HEK293 (cell line): ENCODE results near the gene MSI2.

Experiments used
- CTCF ChIP-seq: fragments of 450-650 bp; formaldehyde crosslinking; IDR thresholded peaks from 2 replicates; pipeline ENCODE4 v1.5.1; 2016; ENCODE audit warnings: missing biosample characterization, missing genetic modification characterization
- EGR2 ChIP-seq: fragments of 450-650 bp; formaldehyde crosslinking; IDR thresholded peaks from 2 replicates; pipeline ENCODE4 v1.5.1; 2016; ENCODE audit warnings: low read depth, missing biosample characterization, missing genetic modification characterization
- HIC1 ChIP-seq: fragments of 450-650 bp; formaldehyde crosslinking; IDR thresholded peaks from 2 replicates; pipeline ENCODE4 v1.5.1; 2016; ENCODE audit warnings: missing biosample characterization, missing genetic modification characterization
- INSM2 ChIP-seq: fragments of 450-650 bp; formaldehyde crosslinking; IDR thresholded peaks from 2 replicates; pipeline ENCODE4 v1.5.1; 2016; ENCODE audit warnings: missing biosample characterization, missing genetic modification characterization
- KLF17 ChIP-seq: fragments of 450-650 bp; formaldehyde crosslinking; IDR thresholded peaks from 2 replicates; pipeline ENCODE4 v1.5.1; 2016; ENCODE audit warnings: missing biosample characterization, missing genetic modification characterization
- OSR2 ChIP-seq: fragments of 450-650 bp; formaldehyde crosslinking; IDR thresholded peaks from 2 replicates; pipeline ENCODE4 v1.5.1; 2016; ENCODE audit warnings: missing biosample characterization, missing genetic modification characterization
- PBX3 ChIP-seq: sonication (generic); formaldehyde crosslinking; IDR thresholded peaks from 2 replicates; pipeline ENCODE4 v1.8.1; 2022; ENCODE audit warnings: mild to moderate bottlenecking, moderate library complexity, missing genetic modification reagents
- PRDM10 ChIP-seq: fragments of 450-650 bp; formaldehyde crosslinking; IDR thresholded peaks from 2 replicates; pipeline ENCODE4 v1.5.1; 2016; ENCODE audit warnings: missing biosample characterization, missing genetic modification characterization
- ZBTB1 ChIP-seq: fragments of 450-650 bp; formaldehyde crosslinking; IDR thresholded peaks from 2 replicates; pipeline ENCODE4 v1.5.1; 2016; ENCODE audit warnings: missing biosample characterization, missing genetic modification characterization
- ZBTB44 ChIP-seq: fragments of 450-650 bp; IDR thresholded peaks from 2 replicates; pipeline ENCODE4 v1.5.1; 2018; ENCODE audit warnings: missing biosample characterization, mild to moderate bottlenecking, missing genetic modification characterization
- ZBTB6 ChIP-seq: fragments of 450-650 bp; formaldehyde crosslinking; IDR thresholded peaks from 2 replicates; pipeline ENCODE4 v1.5.1; 2017; ENCODE audit warnings: missing biosample characterization, missing genetic modification characterization
- ZFP69B ChIP-seq: fragments of 450-650 bp; formaldehyde crosslinking; IDR thresholded peaks from 2 replicates; pipeline ENCODE4 v1.5.1; 2016; ENCODE audit warnings: missing biosample characterization, missing genetic modification characterization
- ZNF132 ChIP-seq: fragments of 450-650 bp; formaldehyde crosslinking; IDR thresholded peaks from 2 replicates; pipeline ENCODE4 v1.5.1; 2017; ENCODE audit warnings: missing biosample characterization, missing genetic modification characterization, borderline replicate concordance
- ZNF214 ChIP-seq: fragments of 450-650 bp; formaldehyde crosslinking; IDR thresholded peaks from 2 replicates; pipeline ENCODE4 v1.5.1; 2017; ENCODE audit warnings: missing biosample characterization, mild to moderate bottlenecking, missing genetic modification characterization, borderline replicate concordance
- ZNF292 ChIP-seq: fragments of 450-650 bp; formaldehyde crosslinking; IDR thresholded peaks from 2 replicates; pipeline ENCODE4 v1.5.1; 2016; ENCODE audit warnings: low read depth, missing biosample characterization, missing genetic modification characterization, borderline replicate concordance
- ZNF341 ChIP-seq: fragments of 450-650 bp; formaldehyde crosslinking; IDR thresholded peaks from 2 replicates; pipeline ENCODE4; 2016; ENCODE audit warnings: low read depth, missing biosample characterization, missing genetic modification characterization
- ZNF391 ChIP-seq: fragments of 450-650 bp; formaldehyde crosslinking; IDR thresholded peaks from 2 replicates; pipeline ENCODE4 v1.5.1; 2016; ENCODE audit warnings: low read depth, missing biosample characterization, missing genetic modification characterization, borderline replicate concordance
- ZNF433 ChIP-seq: fragments of 450-650 bp; formaldehyde crosslinking; IDR thresholded peaks from 2 replicates; pipeline ENCODE4 v1.5.1; 2016; ENCODE audit warnings: missing biosample characterization, missing genetic modification characterization, low read depth
- ZNF473 ChIP-seq: fragments of 450-650 bp; formaldehyde crosslinking; IDR thresholded peaks from 2 replicates; pipeline ENCODE4 v1.5.1; 2017; ENCODE audit warnings: missing biosample characterization, missing genetic modification characterization
- ZNF544 ChIP-seq: fragments of 450-650 bp; formaldehyde crosslinking; IDR thresholded peaks from 2 replicates; pipeline ENCODE4 v1.5.0; 2017; ENCODE audit warnings: missing biosample characterization, missing genetic modification characterization
- ZNF558 ChIP-seq: fragments of 450-650 bp; formaldehyde crosslinking; IDR thresholded peaks from 2 replicates; pipeline ENCODE4 v1.5.1; 2016; ENCODE audit warnings: missing biosample characterization, missing genetic modification characterization
- ZNF610 ChIP-seq: fragments of 450-650 bp; formaldehyde crosslinking; IDR thresholded peaks from 2 replicates; pipeline ENCODE4 v1.5.1; 2016; ENCODE audit warnings: missing biosample characterization, missing genetic modification characterization, borderline replicate concordance
- ZNF624 ChIP-seq: fragments of 450-650 bp; formaldehyde crosslinking; IDR thresholded peaks from 2 replicates; pipeline ENCODE4 v1.5.1; 2017; ENCODE audit warnings: missing biosample characterization, missing genetic modification characterization
- ZNF664 ChIP-seq: fragments of 450-650 bp; formaldehyde crosslinking; IDR thresholded peaks from 2 replicates; pipeline ENCODE4 v1.5.1; 2016; ENCODE audit warnings: missing biosample characterization, missing genetic modification characterization
- ZNF830 ChIP-seq: fragments of 450-650 bp; IDR thresholded peaks from 2 replicates; pipeline ENCODE4 v1.5.0; 2018; ENCODE audit warnings: missing biosample characterization, missing genetic modification characterization, low read depth, mild to moderate bottlenecking, moderate library complexity

The MSI2 gene

GRCh38 chr17:57545731-57546342 is 289.5 kb downstream of the MSI2 start (continued):
- peak; percentile 42; the same call in 1 of the 2 replicates for TF ChIP-seq HIC1 (tag by site-specific recombination)
- TF ChIP-seq ZFP69B (tag by site-specific recombination): no peak
- peak; percentile 52 for TF ChIP-seq PRDM10 (tag by site-specific recombination)
- TF ChIP-seq ZNF830 (tag by site-specific recombination): no peak
- peak; percentile 12; the same call in 1 of the 2 replicates for TF ChIP-seq ZBTB1 (tag by site-specific recombination)
- TF ChIP-seq ZNF433 (tag by site-specific recombination): no peak
- TF ChIP-seq CTCF (tag by site-specific recombination): no peak
- TF ChIP-seq ZNF610 (tag by site-specific recombination): no peak
- TF ChIP-seq ZNF664: no peak
- TF ChIP-seq ZBTB44: no peak
- TF ChIP-seq ZNF292 (tag by site-specific recombination): no peak
- TF ChIP-seq ZBTB6 (tag by site-specific recombination): no peak
- TF ChIP-seq ZNF624 (tag by site-specific recombination): no peak
- no peak for TF ChIP-seq ZNF132 (tag by site-specific recombination)
- TF ChIP-seq ZNF214 (tag by site-specific recombination): no peak
- TF ChIP-seq ZNF558 (tag by site-specific recombination): no peak
- TF ChIP-seq EGR2 (tag by site-specific recombination): no peak
- TF ChIP-seq KLF17 (tag by site-specific recombination): no peak; the same call in 1 of the 2 replicates
- no peak for TF ChIP-seq ZNF391
- TF ChIP-seq PBX3 (CRISPR knock-in tag): no peak
- no peak for TF ChIP-seq INSM2
- TF ChIP-seq OSR2: peak; percentile 82
- TF ChIP-seq ZNF473 (tag by site-specific recombination): no peak
- TF ChIP-seq ZNF544 (tag by site-specific recombination): no peak
- TF ChIP-seq ZNF341 (tag by site-specific recombination): peak; percentile 68
